ENCODE data around the gene RAB4A. TPM values are rescaled to one million over a fixed set of nuclear protein-coding genes. Genes with fewer than 3 reads are reported as not detected.

RAB4A gene
- 10 to 100 TPM; 34.3 to 47.2 TPM for total RNA-seq
- 23.1 to 30.5 reads per million in 2 donors for total RNA-seq

DNA sequence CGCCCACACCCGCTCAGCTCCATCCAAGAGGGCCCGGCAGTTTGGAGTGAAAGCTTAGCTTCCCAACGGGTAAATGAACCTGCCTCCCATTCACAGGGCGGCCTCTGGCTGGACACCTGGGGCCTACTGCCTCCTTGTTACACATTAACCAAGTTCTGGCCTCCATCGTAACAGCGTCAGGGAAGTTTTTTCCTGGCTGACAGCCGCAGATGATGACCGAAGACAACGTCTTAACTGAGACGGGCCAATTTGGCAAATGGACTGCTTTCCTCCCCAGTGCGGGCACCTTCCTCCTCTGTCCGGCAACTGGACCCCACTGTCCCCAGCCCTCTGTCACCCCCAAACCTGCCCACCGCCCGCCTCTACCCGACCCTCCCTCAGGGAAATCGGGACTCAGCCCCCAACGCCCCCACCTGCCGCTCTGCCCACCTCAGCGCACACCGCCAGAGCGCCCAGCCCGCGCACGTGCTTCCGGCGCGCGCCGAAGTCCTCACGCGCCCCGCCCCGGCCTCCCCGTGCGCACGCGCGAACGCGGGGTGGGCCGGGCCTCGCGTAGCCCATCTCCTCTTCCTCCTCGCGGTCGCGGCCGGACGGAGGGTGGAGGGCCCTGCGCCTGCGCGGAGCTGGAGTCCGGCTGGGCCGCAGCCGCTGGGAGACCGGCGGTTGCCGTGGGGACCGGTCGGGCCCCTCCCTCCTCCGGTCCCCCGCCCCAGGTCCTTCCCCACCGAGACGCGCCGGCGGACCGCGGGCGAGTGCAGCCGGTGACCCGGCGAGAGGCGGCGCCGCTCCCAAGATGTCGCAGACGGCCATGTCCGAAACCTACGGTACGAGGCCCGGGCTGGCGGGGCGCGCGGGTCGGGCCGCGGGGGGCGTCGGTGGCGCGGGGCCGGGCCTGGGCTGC lies at the start of gene RAB4A:
RAB4A (plus strand) TSS at position 565 of the 901 bp plus-strand sequence; CDS start at position 794, 229 bp downstream.
- H3K9me3 ChIP-seq (ENCODE audit: control insufficient read depth, low read length, poor library complexity, severe bottlenecking) = no peaks in the 10 kb centered on the region
- H3K4me1 Mint-ChIP-seq = peaks cover 24% of the 10 kb centered on the region
- ATAC-seq (peak; percentile 87), DNase-seq (peak; percentile 68 to 71 (median 68))
- H3K27ac Mint-ChIP-seq = peak within 1 kb of the TSS; percentile 93
- H3K4me3 Mint-ChIP-seq = peak within 1 kb of the TSS; percentile 96
- no peaks in the 10 kb centered on the region for H3K27me3 Mint-ChIP-seq
- peaks cover 4% of the 10 kb centered on the region for H3K36me3 Mint-ChIP-seq (ENCODE audit: low read depth)

GRCh38 chr1:229222081-229222480 lies 48.8 kb upstream of the RAB4A start:
- Mint-ChIP-seq H3K27me3 (no peaks in the 10 kb centered on the region), H3K4me3 (no peak overlapping the region), H3K4me1 (peaks cover 4% of the 10 kb centered on the region), H3K27ac (no peak overlapping the region), H3K36me3 (ENCODE audit: low read depth) (no peaks in the 10 kb centered on the region)
- H3K9me3 ChIP-seq (ENCODE audit: control insufficient read depth, low read length, poor library complexity, severe bottlenecking) = no peaks in the 10 kb centered on the region
- ATAC-seq (no peak), DNase-seq (no peak)

DNA sequence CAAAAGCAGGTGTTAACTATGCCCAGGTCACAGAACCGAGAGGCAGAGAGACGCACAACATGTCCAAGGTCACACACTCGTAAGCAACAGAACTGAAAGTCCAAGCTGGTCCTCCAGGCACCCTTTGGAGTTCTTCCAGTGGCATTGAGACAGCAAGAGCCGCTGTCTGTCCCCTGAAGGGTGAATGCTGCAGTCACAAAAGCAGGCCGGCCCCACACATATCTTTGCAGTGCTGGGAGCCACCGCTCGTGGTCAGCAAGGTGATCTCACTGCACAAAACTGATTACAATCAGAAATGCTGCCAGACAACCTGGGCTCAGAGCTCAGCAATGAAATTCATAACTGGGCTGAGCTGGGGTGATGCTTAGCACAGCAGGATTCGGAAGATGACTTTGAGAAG lies 47.4 kb upstream of the RAB4A start:
- Mint-ChIP-seq H3K4me3 (no peak overlapping the region), H3K4me1 (peaks cover 8% of the 10 kb centered on the region), H3K27me3 (peaks cover 6% of the 10 kb centered on the region), H3K36me3 (ENCODE audit: low read depth) (no peaks in the 10 kb centered on the region), H3K27ac (no peak overlapping the region)
- no peaks in the 10 kb centered on the region for H3K9me3 ChIP-seq (ENCODE audit: control insufficient read depth, low read length, poor library complexity, severe bottlenecking)
- no peak for DNase-seq
- no peak for ATAC-seq

GRCh38 chr1:229224308-229224707 lies 46.6 kb upstream of the RAB4A start:
- Mint-ChIP-seq H3K27ac (no peak overlapping the region), H3K27me3 (peaks cover 11% of the 10 kb centered on the region), H3K4me1 (peaks cover 8% of the 10 kb centered on the region), H3K4me3 (no peak overlapping the region), H3K36me3 (ENCODE audit: low read depth) (no peaks in the 10 kb centered on the region)
- ATAC-seq (no peak), DNase-seq (no peak)
- H3K9me3 ChIP-seq (ENCODE audit: control insufficient read depth, low read length, poor library complexity, severe bottlenecking) = no peaks in the 10 kb centered on the region

- H3K9me3 ChIP-seq (ENCODE audit: control insufficient read depth, low read length, poor library complexity, severe bottlenecking) = no peaks in the 10 kb centered on the region
- H3K27me3 Mint-ChIP-seq = peaks cover 17% of the 10 kb centered on the region
These were observed 45.6 kb upstream of the RAB4A start for GRCh38 chr1:229225331-229225782.

DNA sequence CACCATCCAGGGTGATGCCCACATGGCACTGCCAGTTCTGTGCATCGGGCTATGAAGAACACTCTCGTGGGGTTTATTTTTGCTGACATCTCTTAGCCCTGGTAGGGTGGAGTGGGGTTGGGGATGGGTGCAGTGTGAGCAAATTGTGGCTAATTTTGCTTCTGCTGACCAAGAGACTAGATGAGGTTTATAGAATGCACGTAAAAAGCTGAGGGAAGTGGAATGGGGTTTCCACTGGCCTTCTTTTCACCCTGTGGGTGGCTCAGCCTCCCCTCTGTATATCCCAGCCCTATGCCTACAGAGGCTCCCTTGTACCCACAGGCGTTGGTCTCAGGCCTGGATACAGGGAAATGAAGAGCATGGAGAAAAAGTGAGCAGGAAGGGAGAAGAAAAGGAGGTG lies 44.1 kb upstream of the RAB4A start:
- Mint-ChIP-seq H3K4me3 (no peak overlapping the region), H3K4me1 (peaks cover 8% of the 10 kb centered on the region), H3K36me3 (ENCODE audit: low read depth) (no peaks in the 10 kb centered on the region), H3K27ac (peak overlapping the region; percentile 39), H3K27me3 (peaks cover 17% of the 10 kb centered on the region)
- no peaks in the 10 kb centered on the region for H3K9me3 ChIP-seq (ENCODE audit: control insufficient read depth, low read length, poor library complexity, severe bottlenecking)
- ATAC-seq = no peak
- no peak for DNase-seq

More at GRCh38 chr1:229225331-229225782, 45.6 kb upstream of the RAB4A start:
- Mint-ChIP-seq H3K4me1 (peaks cover 8% of the 10 kb centered on the region), H3K4me3 (no peak overlapping the region), H3K36me3 (ENCODE audit: low read depth) (no peaks in the 10 kb centered on the region), H3K27ac (no peak overlapping the region)
- ATAC-seq (no peak), DNase-seq (no peak)

GRCh38 chr1:229227298-229227919 lies 43.5 kb upstream of the RAB4A start:
- ATAC-seq = peak; percentile 85
- no peak overlapping the region for H3K4me3 Mint-ChIP-seq
- H3K36me3 Mint-ChIP-seq (ENCODE audit: low read depth) = no peaks in the 10 kb centered on the region

GRCh38 chr1:229228522-229228921 lies 42.4 kb upstream of the RAB4A start:
- H3K4me3 Mint-ChIP-seq = no peak overlapping the region

More at GRCh38 chr1:229227298-229227919, 43.5 kb upstream of the RAB4A start:
- peak; percentile 64 to 76 (median 67) for DNase-seq
- peak overlapping the region; percentile 39 for H3K27ac Mint-ChIP-seq
- H3K9me3 ChIP-seq (ENCODE audit: control insufficient read depth, low read length, poor library complexity, severe bottlenecking) = no peaks in the 10 kb centered on the region
- H3K27me3 Mint-ChIP-seq = peaks cover 17% of the 10 kb centered on the region
- H3K4me1 Mint-ChIP-seq = peaks cover 8% of the 10 kb centered on the region

DNA sequence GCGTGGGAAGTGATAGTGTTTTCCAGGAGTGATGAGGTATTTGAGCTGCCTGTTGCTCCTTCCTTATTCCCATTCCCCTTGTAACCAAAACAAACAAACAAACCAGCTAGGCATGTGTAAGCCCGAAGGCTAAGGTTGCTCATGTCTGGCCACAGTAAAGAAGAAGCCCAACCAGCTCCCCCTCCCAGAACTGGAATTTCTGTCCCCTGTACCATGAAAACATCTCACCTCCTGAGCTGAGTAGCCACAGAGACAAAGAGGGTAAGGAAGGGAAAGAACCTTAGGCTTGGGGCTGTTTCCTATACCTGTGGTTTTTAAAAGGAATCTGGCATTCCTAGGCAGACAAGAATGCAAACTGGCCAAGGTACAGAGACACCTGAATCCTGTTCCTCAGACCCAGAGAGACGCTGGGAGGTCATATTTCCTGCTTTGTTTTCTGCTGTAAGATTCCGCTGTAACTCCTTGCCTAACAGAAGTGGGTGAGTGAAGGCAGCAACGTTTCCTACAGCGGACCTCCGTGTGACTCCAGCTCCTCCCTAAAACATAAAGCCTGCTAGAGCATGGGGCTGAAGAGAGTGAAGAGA lies 41.7 kb upstream of the RAB4A start:
- no peaks in the 10 kb centered on the region for H3K9me3 ChIP-seq (ENCODE audit: control insufficient read depth, low read length, poor library complexity, severe bottlenecking)
- peaks cover 5% of the 10 kb centered on the region for H3K4me1 Mint-ChIP-seq
- peaks cover 22% of the 10 kb centered on the region for H3K27me3 Mint-ChIP-seq
- ATAC-seq (no peak), DNase-seq (no peak)
- peak overlapping the region; percentile 25 for H3K4me3 Mint-ChIP-seq
- H3K36me3 Mint-ChIP-seq (ENCODE audit: low read depth) = no peaks in the 10 kb centered on the region
- H3K27ac Mint-ChIP-seq = no peak overlapping the region

More at GRCh38 chr1:229228522-229228921, 42.4 kb upstream of the RAB4A start:
- no peaks in the 10 kb centered on the region for H3K36me3 Mint-ChIP-seq (ENCODE audit: low read depth)
- no peak for ATAC-seq
- H3K4me1 Mint-ChIP-seq = peaks cover 8% of the 10 kb centered on the region
- no peaks in the 10 kb centered on the region for H3K9me3 ChIP-seq (ENCODE audit: control insufficient read depth, low read length, poor library complexity, severe bottlenecking)
- DNase-seq = no peak
- H3K27me3 Mint-ChIP-seq = peaks cover 18% of the 10 kb centered on the region
- no peak overlapping the region for H3K27ac Mint-ChIP-seq

GRCh38 chr1:229229721-229230139 lies 41.2 kb upstream of the RAB4A start:
- Mint-ChIP-seq H3K4me3 (peak overlapping the region; percentile 25), H3K27me3 (peaks cover 24% of the 10 kb centered on the region), H3K27ac (no peak overlapping the region), H3K4me1 (peaks cover 4% of the 10 kb centered on the region), H3K36me3 (ENCODE audit: low read depth) (no peaks in the 10 kb centered on the region)
- ATAC-seq (no peak), DNase-seq (no peak)
- no peaks in the 10 kb centered on the region for H3K9me3 ChIP-seq (ENCODE audit: control insufficient read depth, low read length, poor library complexity, severe bottlenecking)

DNA sequence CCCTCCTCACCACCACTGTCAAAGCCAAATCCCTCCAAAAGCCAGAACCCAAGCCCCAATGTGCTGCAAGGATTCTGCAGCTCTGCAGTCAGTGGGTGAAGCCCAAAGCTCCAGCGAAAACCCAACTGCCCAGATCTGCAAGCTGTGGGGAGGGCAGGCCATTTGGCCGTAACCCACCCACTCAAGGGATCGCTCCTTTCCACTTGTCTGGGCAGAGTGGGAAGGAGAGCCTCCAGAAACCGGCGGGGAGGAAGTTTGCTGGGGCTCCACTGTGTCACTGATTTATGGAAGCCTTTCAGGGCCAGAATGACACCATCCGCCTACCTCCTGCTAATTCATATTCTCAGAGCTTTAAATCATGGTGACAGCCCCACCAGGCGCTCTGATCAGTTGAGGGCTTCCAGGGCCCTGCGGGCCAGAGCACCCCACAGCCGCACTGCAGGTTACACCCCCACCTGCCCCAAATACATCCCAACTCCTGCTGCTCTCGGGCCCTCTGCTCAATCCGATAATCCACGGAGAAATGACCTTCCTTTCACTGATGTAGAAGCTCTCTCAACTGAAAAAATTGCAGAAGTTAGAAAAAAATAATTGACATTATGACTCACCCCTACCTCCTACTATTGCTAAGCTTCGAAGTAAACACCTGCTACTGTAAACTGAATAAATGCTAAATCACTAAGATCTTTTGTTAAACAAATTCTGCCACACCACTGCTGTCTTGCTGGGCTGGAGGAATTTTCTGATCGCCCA lies 40.6 kb upstream of the RAB4A start:
- no peak overlapping the region for H3K4me3 Mint-ChIP-seq

GRCh38 chr1:229230893-229231753 lies 39.8 kb upstream of the RAB4A start:
- Mint-ChIP-seq H3K27me3 (peaks cover 29% of the 10 kb centered on the region), H3K4me1 (peaks cover 4% of the 10 kb centered on the region), H3K36me3 (ENCODE audit: low read depth) (no peaks in the 10 kb centered on the region), H3K4me3 (no peak overlapping the region), H3K27ac (peak overlapping the region; percentile 53)
- ATAC-seq = no peak
- no peaks in the 10 kb centered on the region for H3K9me3 ChIP-seq (ENCODE audit: control insufficient read depth, low read length, poor library complexity, severe bottlenecking)
- DNase-seq = no peak

More for the DNA sequence above, 40.6 kb upstream of the RAB4A start:
- no peak overlapping the region for H3K27ac Mint-ChIP-seq
- H3K27me3 Mint-ChIP-seq = peaks cover 29% of the 10 kb centered on the region
- peaks cover 4% of the 10 kb centered on the region for H3K4me1 Mint-ChIP-seq
- DNase-seq = no peak
- H3K9me3 ChIP-seq (ENCODE audit: control insufficient read depth, low read length, poor library complexity, severe bottlenecking) = no peaks in the 10 kb centered on the region
- no peak for ATAC-seq
- no peaks in the 10 kb centered on the region for H3K36me3 Mint-ChIP-seq (ENCODE audit: low read depth)

All from T-helper 17 cell (primary cell).